Activated CD8-positive, alpha-beta memory T cell treated with anti-CD3 and anti-CD28 coated beads, Interleukin-2, amount 50 U/mL, for 4 hours (primary cell): ENCODE measurements around the gene ASAP2.

Experiments
- DNase-seq: peaks from one replicate; pipeline ENCODE4 v3.0.0-alpha.2; 2020

Gene ASAP2

DNA sequence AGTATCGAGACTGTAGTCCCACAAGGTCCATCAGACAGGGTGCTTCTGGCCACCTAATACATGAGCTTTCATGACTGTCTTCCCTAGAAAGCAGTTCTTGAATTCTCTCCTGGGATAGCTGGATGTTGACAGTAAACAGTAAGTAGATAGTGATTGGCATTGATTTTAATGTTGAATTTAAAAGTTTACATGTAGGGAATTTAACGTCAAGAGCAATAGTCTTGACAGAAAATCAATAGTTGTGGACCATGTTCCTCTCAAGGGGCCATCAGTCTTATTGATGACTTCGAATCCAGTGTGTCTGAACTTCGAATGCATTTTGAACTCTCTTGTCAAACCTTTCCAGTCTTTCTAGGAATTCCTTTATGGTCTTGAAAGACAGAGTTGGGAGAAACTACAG, 152.9 kb downstream of the ASAP2 start:
- no peak for DNase-seq

DNA sequence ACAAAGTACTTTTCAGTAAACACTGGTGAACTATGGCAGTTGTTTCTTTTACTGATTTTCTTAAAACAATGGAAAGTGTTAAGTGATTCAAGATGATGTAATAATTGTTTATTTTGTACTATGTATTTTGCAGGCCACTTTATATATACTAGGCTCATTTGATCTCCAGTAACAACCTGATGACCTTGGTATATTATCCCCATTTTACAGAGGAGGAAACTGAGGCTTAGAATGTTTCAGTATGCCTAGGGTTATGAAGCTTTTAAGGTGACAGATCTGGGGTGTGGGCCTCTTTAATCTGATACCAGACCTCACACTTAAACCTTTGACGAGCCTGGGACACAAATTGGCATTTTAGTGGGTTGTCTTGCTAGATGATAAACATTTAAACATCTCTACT, 153.5 kb downstream of the ASAP2 start:
- DNase-seq = no peak

GRCh38 chr2:9360701-9361100, 154.1 kb downstream of the ASAP2 start:
- DNase-seq = no peak

DNA sequence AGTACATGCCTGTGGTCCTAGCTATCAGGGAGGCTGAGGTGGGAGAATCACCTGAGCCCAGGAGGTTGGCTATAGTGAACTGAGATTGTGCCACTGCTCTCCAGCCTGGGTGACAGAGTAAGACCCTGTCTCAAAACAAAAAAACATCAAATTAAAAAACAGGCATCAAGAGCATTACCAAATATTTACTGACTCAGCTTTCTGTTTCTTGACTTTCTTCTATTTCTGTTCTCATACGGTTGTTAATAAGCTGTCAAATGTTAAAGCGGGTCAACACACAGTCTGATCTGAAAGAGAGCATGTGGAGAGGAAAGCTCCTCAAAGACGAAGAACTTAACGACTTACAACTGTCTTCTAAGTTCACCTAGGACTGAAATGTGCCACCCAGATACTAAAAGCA, 157.8 kb downstream of the ASAP2 start:
- no peak for DNase-seq

DNA sequence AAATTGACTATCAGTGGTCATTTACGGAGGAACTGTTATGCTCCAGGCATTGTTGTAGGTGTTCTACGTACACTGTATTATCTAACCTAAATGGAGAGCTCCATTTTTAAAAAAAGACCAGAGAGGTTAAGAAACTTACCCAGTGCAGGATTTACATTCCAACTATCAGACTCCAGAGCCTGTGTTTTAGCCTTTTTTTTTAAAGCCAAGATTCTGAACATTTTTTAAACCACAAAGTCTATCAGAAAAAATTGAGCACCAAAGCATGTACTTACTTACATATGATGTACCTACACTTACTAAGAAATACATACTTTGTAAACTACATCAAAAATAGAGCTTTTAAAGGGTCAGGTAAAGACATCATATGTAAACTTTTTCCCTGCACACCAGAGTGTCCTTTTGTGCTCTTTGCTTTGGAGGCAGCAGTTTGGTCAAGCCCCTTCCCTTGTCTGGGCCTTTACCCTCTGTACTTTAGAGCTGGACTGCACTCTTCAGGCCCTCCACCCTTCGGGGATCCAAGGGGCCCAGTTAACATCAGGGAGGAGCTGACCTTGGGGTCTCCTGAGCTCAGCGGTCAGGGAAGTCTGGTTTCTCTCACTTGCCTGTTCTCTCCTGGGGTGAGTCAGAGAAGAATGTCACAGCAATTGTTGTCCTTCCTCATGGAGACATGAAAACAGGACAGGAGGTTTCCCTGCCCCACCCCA, 158.3 kb downstream of the ASAP2 start:
- no peak for DNase-seq

DNA sequence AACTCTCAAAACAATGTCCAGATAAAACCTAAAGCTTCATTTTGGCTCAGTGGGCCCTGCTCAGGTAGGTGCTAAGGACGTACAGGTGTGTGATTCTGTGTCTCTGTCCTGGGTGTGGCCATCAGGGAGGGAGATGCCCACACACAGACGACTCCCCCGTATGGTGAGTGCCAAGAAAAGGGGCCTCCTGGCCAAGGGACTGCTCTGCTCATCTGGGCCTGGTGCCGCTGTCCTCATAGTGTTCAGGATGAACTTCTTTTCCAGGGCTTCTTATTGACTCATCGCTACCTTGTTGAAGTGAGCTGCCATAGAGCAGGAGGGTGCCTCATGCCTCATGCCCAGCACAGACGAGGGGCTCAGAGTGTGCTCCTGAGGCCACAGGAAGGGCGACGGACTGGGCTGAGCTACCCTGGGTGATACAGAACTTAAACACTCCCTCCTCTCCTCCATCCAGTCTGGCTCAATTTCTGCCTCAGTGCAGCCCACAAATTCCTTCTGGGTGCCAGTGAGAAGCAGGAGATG, 158.9 kb downstream of the ASAP2 start:
- DNase-seq = no peak

- DNase-seq = no peak
These were observed 159.4 kb downstream of the ASAP2 start for GRCh38 chr2:9366026-9366425.

DNA sequence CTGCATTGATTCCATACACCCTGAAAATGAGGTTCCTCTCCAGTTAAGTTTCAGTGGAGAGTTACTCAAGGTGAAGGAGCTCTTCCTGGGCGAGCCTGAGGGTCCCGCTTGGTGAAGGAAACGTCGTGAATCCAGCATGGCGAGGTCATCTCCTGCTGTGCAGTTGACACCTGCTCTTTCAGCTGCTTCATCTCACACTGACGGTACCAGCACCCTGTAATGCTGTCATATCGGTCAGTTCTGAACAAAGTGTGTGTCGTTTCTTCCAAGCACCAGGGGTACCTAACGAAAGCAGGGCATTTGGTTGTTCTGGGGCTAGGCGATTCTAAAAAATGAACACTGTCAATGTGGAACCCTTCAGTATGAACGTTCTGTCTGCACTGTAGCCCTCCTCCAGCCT, 164.1 kb downstream of the ASAP2 start:
- no peak for DNase-seq

DNA sequence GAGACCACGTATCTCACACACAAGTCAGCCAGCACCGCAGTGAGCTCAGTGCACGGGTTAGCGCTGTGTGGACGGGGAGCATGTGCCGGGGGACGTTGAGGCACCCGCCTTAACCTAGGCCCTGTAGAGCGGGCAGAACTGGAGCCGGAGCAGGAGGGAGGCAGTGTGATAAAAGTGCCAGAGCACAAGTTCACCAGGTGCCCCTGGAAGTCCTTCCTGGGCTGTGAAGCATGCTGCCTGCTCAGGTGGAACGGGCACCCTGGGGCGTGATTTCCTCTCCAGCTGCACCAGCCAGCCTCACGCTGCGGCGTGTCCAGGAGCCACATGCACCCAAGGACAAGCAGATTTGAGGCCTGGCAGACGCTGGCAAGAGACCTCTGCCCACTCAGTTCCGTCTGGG, 166.4 kb downstream of the ASAP2 start:
- DNase-seq = no peak

- no peak for DNase-seq
These were observed 166.9 kb downstream of the ASAP2 start for GRCh38 chr2:9373476-9373875.

DNA sequence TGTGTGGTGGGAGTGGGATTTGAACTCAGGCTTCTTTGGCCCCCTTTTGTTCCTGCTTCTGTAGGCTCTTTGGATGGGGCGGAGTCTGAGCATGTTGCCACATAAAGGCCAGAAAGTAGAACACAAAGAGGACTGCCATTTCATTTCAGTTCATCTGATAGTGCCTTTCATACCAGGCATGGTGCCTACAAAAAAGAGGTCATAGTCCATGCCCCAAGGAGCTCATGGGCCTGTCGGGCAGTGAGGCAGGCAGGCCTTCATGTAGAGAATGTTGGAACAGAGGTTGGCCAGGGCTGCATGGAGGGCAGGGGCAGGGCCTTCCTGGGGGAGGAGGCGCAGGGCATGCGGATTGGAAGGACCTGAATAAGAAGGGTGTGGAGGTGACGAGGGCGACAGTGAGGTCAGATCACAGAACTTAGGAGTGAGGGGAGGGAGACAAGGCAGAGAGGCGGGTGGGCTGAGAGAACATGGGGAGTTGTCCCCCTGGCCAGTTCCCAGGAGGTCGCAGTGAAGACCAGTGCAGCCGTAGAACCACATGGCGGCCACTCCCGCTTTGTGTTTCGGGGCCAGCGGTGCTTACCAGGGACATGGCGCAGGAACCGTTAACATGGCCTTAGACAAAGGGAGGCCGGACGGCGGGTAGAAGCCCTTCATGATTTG, 167.6 kb downstream of the ASAP2 start:
- DNase-seq = no peak

DNA sequence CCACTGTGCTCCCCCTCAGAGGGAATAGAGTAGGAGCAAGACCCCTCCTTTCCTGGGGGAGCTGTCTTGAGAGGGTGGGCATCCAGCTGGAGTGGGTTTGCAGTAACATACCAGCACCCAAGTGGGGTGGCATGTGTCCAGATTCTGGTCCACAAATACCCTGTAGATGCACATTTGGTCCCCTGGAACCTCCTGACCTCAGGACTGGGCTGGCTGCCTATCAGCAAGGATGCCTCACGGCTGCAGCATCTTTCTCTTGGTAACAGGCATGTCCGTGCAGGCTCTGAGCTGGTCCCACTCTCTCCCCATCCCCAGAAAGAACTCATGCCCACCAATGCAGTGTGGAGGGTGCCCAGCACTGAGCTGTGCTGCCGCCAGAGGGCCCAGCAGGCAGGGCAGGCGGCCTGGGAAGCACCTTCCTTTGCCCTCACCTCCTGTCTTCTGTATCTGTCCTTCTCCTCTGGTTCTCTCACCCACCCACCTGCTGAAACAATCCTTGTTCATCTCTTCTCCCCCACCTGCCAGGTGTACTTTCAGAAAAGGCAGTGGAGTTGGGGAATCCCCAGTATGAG, 169.3 kb downstream of the ASAP2 start:
- no peak for DNase-seq

GRCh38 chr2:9377461-9378097, 171.0 kb downstream of the ASAP2 start:
- DNase-seq = no peak

DNA sequence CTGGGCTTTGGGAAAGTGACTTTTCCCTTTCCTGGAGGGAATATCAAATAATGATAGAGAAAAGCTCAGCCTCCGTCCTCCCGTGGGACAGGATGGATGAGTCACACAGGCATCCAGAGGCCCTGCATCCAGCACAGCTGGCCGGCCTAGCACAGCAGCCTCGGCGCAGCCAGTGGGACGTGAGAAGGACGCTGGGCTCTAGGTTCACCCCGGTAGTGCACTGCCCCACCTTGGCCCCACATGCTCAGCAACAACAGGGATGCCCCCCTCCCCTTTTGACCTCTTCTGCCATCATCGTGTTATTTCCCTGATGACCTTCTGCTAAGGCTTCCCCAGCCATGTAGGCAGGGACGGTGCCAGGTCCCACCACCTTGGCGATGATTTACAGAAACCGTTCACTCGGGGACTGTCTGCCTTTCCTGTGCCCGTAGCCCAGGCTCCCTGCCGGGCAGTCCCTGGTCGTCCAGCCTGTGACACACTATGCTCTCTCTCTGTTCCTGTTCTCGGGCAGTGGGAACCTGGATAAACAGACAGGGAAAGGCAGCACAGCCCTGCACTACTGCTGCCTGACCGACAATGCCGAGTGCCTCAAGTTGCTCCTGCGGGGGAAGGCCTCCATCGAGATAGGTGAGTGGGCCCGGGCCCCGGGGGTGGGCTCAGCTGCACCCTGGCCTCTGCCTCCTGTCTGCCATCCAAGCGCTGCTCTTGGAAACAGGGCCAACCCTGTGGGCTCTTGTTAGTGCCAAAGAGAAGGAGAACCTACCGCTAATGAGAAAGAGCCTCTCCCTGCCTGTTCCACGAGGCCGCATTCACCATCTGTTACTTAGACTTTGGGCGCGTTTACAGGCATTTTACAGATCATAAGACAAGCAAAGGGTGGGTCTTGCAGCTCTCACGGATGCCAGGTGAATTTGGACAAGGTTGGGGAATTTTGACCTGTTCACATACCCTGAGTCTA, 172.1 kb downstream of the ASAP2 start:
- no peak for DNase-seq

- no peak for DNase-seq
These were observed 172.8 kb downstream of the ASAP2 start for GRCh38 chr2:9379391-9379755.

DNA sequence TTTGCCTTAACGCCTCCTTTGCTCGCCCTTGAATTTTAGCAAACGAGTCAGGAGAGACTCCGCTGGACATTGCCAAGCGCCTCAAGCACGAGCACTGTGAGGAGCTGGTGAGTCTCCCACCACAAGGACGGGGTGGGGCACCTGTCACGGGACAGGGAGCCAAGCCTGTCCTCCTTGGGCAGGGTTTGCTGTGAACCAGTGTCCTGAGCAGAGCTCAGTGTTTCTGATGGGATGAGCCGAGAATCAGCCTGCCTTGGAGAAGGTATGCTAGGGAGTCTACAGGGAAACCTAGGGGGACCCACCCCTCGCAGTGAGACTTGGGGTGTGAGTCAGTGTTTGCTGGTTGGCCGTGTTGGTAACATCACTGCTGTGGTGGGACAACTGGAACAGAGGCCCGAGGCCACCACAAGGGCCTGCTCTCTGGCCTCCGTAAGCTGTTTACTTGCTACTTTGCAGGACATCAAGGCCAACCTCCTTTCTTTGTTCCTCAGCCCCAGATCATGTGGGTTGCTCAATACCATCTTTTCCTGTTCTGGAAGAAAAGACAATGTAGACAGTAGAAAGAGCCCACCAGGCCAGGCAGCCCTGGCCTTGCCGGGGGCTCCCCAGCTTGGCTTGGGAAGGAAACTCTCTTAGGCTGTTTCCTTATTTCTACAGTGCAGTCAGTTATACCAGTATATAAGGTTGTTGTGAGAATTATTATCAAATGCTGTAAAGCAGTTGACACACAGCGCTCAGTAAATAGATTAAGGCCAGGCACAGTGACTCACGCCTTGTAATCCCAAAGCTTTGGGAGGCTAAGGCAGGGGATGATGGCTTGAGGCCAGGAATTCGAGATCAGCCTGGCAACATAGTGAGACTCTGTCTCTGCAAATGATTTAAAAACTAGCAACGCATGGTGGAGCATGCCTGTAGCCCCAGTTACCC, 174.4 kb downstream of the ASAP2 start:
- no peak for DNase-seq

- no peak for DNase-seq
These were observed 176.1 kb downstream of the ASAP2 start for GRCh38 chr2:9382604-9383235.

DNA sequence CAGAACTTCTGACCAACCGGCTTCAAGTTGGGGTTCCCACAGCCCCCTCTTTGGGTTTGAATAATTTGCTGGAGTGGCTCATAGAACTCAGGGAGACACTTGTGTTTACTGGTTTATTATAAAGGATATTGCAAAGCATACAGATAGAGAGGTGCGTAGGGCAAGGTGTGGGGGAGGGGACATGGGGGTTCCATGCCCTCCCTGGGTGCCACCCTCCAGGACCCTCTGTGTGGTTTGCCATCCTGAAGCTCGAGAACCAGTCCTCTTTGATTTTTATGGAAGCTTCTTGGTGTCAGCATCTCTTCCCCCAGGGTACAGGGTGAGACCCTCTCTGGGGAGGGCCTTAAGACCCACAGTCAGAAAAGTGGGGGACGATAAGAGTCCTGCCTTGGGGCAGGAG, 177.9 kb downstream of the ASAP2 start:
- DNase-seq = no peak

DNA sequence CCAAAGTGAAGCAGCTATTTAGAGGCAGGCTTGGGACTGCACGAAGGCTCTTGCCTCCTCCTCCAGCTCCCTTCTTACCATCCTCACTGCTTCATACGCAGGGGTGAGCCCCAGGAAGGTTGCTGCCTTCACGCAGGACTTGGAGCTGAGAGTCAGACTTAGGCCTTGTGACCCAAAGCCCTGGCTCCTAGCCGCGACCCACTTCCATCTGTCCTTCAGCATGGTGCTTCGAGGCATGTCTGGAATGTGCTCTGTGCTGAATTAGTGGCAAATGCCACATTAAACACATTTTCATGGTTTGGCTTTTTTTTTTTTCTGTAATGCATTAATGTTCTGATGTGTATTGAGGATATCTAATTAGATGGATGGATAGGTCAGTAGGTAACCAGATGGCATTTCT, 179.2 kb downstream of the ASAP2 start:
- DNase-seq = no peak

GRCh38 chr2:9388199-9388681, 181.6 kb downstream of the ASAP2 start:
- no peak for DNase-seq
